COLO668 (cell line): ENCODE data around the gene METTL24.

Experiments used
- DNase-seq: peaks from one replicate; lab custom pipeline; 2025; ENCODE audit not compliant: unreplicated experiment; lab: John Stamatoyannopoulos, UW

The METTL24 gene

DNA sequence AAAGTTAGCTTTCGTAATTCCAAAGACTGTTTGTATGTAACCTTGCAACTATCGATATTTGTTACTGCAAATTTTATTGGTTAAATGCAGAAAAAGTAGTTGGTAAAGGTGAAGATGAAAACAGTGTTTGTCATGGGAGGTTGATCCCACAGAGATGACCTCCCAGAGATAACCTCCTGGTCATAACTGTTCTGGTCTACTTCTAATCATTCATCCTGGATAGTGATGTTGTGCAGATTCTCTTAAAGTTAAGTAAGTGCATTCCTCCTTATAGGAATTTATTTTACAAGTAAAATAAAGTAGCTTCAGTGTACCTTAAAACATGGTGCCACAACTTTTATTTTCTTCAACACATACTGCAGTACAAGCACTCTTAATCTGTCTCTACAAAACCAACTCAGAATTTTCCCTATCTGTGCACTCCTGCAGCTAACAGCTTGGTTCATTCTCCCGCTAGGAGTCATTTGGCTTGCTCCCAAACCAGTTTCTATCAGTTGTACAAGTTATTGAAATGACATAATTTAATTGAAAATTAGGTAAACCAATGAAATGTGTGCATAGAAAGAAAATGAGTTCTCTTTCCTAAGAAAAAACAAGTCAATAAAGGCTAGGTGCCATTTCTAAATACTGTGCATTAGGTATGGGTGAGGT is 19.2 kb downstream of the METTL24 start:
- DNase-seq: no peak

DNA sequence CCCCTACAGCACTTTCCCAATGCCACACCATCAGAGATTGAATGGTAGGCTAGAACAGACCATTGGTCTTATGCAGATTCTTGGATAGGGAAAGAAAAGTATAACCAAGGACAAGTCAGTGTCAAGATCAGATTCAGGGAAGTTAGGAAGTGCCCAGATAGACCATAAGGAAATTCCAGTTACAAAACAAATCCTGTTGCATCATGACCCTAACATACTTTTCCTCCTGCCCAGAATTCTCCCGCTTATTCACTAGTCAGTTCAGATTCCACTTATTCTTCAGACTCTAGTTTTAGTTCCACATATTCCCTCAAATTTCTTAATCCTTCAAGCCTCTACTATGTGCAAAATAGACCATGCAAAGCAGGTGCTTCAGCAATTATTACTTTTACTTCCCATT is 20.7 kb downstream of the METTL24 start:
- DNase-seq: no peak

DNA sequence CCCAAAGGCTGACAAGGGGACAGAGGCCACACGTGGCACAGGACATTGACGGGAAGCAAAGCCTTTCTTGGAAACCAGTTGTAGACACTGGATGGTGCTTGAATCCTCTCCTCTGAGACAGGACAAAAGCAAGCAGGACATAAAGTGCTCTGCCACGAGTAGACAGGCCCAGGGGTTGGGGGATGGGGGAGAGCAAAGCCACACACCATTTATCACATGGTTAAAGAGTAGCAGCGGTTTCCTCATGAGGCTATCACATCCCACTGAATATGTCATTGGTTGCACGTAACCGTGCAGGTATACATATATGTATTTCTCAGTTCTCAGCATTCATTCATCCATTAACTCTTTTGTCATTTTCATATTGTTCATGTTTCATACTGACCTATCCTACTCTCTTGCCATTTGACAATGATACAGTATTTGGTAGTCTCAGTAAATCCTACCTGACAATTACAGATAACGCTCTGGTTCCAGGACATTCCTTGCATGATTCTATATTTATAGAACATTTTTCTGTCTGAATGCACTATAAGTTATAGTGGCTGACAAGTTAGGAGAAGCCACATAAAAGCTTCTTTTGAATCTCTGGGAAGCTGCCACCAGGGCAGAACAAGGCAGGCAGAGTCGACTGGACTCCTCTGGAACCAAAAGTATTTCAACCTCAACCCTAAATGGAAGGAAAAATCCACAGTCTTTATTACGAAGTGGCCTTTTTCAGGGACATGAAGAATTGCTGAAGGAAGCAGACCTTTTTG is 23.5 kb downstream of the METTL24 start:
- no peak for DNase-seq

DNA sequence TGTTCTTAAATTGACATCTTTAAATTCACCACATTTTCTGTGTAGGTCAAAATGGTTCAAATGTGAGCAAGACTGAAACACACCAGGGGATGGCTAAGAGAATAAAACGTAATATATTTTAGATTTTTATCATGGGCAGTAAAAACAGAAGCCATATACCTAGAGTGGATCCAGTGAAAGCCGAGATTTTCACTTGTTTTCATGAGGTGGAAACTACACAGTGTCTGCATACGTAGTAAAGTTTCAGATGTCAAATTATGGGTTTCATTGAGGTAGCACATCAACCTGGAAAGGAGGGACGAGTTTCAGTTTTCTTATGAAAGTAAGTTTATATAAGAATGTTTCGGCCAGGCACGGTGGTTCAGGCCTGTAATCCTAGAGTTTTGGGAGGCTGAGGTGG is 25.9 kb downstream of the METTL24 start:
- no peak for DNase-seq

DNA sequence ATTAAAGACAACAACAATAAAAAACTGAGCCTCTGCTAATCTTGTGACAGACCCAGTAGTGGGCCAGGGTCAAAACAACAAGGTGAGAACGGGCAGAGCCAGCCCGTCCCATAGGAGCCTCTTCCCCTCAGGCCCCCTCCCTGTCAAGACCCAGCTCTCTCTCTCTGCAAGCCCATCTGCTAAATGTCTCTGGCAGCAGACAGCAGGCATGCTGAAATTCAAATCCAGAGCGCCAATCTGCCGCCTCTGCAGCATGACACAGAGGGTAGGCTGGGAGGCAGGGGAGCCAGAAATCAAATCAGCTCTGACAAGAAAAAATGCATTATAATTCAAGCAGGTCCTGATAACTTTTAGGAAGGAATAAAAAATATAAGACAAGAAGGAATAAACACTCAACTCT is 26.3 kb downstream of the METTL24 start:
- DNase-seq: no peak

DNA sequence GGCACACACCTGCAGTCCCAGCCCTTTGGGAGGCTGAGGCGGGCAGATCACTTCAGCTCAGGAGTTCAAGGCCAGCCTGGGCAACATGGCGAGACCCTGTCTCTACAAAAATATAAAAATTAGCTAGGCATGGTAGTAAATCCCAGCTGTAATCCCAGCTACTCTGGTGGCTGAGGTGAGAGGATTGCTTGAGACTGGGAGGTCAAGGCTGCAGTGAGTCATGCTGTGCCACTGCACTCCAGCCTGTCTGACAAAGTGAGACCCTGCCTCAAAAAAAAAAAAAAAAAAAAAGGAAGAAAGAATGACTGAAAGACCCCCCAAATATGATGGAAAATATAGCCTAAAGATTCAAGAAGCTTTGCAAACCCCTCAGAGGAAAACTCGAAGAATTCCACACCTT is 26.8 kb downstream of the METTL24 start:
- no peak for DNase-seq

DNA sequence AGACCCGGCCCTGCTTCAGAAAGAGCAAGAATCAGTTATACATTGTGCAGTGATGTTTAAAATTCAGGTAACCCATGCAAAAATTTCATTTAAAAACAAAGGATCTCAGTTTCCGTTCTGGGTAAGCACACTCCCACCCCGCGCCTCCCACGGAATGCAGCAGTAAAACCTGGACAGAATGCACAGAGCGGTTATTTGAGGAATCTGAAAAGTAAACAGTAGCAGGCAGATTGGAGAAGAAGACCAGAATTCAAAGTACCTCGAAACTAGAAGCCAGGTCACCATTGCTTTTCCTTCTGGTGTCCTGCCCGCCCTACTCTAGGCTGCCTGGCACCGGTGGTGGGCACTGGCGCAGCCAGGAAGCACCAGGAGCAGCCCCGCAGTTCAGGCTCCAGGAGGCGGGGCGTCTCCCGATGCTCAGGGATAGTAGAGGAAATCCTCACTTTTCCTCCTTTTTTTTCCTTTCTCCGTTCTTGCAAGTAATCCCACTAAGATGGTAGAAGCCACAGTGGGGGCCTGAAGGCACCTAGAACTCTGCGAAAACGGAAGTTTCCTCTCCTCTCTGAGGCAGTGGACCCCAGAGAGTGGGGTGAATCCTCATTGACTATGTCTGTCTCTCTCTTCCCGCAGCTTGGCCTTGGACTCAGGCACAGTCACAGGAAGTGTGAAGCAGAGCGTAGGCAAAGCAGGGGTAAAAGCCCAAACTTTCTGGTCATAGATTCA is 28.3 kb downstream of the METTL24 start:
- DNase-seq: no peak

DNA sequence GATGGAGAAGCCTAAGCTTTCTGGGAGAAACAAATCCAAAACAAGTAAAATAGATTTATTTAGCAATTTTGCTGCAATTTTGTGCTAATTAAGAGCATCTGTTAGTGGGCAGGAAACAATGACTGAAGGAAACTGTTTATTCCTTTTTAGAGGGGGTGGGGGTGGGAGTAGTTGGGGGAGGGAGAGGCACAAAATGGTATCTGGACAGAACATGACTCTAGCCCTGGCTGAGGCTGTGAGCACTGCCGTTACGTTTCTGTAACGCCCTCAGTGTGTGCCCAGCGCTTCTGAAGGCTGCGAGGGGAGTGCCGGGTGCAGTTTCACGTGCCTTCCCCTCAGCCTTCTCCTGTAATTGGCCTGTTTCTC is 28.8 kb downstream of the METTL24 start:
- DNase-seq: no peak

DNA sequence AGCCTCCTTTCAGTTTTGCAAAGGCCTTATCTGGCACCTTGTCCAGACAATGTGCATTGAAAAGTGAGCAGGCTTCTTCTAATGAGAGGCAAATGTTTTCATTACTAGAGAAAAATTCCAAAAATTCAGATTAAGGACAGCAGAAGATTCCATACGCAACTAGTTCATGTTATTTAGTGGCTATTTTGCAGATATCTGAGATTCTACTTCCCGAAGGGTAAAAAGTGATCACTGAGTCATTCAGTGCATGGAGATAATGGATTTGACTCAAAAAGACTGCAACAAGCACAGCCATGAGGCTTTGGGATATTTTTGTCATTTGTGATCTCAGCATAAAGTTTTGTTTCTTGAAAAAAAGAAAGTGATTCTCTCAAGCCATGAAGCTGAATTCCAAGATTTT is 29.9 kb downstream of the METTL24 start:
- DNase-seq: no peak

DNA sequence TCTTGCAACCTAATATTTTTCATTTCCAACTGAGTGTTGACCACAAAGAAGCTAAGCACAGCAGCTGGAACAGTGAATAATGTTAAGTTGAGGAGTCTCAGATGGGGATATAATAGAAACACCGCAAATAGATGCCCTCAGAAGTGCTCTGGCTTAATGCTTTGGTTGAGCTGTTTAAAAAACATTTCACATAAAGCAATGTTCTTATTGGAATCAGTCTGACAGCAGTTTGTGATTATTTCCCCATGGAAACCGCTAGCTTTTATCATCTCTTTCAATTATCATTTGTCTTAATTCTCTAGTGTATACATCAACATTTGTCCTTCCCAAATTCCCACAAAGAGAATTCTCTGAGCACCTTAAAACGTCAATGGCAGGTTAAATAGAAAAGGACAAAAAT is 30.8 kb downstream of the METTL24 start:
- no peak for DNase-seq

DNA sequence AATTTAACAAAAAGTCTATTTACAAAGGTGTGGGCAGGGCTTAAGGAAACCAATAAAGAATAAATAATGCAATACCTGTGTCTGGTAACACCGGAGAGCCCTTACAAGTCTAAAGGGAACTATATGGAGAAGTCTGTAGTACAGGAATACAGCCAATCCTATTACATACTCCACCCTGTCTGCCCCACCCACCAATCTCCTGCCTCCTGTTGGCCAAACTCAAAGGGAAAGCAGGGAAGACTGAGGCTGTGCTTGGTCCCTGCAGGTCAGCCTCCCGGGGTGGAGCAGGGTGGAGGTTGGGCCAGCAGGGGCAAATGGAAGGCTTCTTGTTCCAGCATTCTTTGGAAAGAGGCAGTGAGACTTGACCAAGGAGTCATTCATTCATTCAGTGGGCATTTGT is 31.5 kb downstream of the METTL24 start:
- no peak for DNase-seq

DNA sequence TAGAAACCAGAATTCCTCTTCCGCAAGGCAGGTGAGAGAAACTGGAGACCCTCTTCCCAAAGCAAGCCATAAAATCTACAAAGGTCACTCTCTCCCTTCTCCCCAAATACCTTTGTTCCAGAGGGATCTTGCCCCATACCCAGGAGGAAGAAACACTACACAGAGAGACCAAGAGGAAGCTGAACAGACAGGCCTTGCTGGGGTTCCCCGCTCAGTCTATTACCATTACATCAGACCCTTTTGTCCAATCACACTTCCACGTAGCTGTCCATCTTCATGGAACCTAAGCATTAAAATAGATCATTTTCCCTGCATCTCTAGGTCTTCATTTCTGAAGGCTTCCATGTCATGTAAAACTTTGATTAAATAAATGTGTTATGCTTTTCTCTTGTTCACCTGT is 32.1 kb downstream of the METTL24 start:
- no peak for DNase-seq

DNA sequence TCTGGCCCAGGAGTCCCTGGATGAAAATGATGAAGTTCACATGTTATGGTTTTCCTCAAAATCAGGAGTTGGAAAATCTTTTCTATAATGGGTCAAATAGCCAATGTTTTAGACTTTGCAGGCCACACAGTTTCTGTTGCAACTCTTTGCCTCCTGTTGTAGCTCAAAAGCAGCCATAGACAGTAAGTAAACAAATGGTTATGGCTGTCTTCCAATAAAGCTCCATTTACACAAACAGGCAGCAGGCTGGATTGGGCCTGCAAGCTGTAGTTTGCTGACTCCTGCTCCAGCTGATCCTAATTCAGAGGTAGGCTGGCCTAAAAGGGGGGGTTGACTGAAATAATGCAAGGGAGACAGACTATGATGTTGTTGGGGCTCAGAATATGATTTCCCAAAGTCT is 33.0 kb downstream of the METTL24 start:
- peak; percentile 11 for DNase-seq

DNA sequence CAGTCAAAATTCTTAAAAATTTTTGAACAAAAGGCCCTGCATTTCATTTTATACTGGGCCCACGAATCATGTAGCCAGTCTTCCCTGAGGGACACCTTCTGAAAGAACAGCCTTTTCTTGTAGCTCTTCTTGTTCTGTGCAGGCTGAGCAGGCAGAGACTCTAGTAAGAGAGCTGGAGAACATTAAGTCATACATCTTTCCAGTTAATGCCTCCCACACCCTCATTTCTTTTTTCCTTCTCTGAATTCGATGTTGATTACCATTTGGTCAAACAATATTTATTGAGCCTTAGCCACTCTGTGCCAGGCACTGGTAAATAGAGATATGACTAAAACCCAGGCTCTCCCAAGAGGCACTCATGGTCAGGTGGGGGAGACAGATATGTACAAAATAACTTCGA is 33.6 kb downstream of the METTL24 start:
- DNase-seq: no peak

DNA sequence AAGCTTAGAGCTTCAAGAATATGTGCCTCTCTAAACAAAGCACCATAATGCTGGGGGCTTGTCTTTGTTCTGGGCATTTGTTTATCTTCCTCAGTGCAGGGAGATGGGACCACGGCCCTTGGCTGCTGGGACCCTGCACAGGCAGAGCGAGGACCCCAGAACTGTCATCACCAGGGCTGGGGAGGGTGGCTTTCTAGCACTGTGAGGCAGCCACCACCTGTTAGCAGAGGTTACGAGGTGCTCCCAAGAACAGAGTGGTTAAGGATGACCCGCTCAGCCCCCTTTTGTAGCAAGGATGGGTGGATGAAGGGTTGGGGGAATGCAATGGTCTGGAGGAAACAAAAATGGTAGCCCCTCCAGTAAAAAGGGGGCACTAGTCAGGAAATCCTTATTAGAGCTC is 34.9 kb downstream of the METTL24 start:
- no peak for DNase-seq

DNA sequence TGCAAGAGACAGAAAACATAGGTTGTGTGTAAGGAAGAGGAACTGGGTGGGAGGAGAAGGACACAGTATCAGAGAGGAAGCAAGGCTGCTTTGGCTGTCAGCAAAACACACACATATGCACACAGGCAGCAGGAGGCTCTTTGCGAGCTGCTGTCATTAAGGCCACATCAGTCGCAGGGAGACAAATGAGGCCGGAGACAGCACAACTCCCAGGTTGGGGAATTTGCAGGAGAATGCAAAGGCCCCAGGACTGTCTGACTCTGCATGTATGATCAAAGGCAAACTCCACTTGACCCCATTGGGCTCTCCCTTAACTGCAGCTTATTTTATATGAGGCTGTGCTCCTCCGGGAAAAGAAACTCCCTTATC is 35.3 kb downstream of the METTL24 start:
- no peak for DNase-seq

DNA sequence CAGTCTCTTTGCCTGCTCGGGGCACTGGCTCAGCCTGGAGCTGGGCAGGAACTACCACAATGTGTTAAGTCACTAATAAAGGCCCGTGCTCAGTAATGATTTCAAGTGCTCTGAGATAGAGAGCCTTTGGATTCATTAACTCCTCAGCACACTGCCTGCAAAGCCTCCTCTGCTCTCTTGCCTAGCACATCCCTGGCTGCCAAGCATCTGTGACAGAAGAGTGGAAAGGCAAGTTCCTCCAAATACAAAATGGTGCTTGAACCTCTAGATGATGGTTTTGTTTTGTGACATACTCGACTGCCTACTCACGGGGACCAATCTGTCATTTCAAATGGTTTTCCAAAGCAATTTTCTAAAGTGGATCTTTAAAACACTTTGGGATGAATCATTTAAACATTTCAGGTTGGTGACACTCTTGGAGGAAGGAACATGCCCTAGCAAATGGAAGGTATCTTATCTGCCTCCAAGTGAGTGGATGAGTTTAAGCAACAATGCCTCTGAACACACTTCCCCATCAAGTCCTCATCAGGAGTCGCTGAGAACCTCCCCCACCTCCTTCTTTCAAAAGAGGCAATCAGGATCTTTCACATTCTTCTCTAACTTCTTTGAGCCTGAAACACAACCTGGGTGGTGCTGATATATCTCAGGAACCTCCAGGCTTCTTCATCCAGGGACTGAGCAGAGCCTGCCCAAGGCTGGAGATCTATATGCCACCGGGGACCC is 35.8 kb downstream of the METTL24 start:
- no peak for DNase-seq

DNA sequence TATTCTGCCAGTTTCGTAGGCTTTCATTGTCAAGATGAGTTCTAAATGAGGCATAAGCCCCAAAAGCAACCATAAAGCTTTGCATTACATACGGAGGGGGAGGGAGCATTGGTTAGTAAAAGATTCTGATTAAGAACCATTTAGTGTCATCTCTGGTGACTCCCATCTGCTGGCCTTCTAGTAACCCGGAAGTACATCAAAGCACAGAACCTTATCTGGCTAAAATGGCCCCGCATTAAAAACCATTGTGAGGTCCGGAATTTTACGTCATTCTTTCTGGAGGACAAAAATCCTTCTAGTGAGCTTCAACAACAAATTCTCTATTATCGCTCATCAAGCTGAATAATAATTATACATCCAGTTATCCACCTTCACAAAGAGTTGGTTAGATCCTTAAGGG is 37.8 kb downstream of the METTL24 start:
- DNase-seq: no peak

DNA sequence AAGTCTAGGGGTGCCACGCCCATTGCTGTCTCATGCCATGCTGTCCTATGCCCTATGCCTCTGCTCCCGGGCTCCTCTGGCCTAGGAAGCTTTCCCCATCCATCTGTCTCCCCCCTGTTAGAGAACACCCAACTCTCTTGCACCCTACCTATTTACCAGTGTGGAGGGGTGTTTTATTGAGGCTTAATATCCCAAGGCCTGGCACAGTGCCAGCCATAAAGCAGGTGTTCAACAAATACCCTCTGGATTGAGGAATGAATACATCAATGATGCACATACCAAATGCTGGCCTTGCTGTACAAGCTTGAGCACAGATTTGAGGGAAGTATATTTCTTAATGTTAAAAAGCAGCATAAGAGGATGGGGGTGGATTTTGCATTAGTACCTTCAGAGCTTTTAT is 38.3 kb downstream of the METTL24 start:
- peak; percentile 30 for DNase-seq

DNA sequence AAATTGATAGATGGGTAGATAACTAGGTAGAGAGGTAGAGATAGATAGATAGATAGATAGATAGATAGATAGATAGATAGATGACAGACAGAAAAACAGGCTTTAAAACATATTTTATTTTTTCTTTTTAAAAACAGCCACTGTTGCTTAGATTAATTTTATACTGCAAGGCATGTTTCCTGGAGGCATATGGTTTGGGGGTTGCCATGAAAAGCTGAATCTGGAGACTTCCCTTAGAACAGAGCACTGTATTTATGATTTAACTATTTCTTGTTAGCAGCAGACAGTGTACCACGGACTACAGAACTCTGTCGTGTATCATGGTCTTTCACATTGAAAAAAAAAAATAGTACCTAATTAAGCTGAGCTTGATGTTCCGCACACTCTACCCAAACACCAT is 38.8 kb downstream of the METTL24 start:
- no peak for DNase-seq

DNA sequence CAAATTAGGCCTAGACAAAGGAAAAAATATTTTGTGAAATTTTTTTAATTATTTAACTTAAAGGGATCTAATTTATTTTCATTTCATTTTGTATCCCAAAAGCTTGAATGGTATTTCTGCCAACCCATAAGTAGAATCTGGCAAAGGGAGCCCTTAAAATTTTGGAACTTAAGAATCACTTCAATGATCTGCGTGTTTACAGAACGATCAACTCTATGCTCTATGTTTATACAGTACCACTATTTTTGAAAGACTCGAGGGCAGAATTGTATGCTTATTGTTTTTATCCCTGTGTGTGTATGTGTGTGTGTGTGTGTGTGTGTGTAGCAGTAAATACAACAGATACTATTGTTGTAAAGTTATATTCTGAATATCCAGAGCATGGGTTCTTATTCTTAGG is 39.2 kb downstream of the METTL24 start:
- DNase-seq: no peak

DNA sequence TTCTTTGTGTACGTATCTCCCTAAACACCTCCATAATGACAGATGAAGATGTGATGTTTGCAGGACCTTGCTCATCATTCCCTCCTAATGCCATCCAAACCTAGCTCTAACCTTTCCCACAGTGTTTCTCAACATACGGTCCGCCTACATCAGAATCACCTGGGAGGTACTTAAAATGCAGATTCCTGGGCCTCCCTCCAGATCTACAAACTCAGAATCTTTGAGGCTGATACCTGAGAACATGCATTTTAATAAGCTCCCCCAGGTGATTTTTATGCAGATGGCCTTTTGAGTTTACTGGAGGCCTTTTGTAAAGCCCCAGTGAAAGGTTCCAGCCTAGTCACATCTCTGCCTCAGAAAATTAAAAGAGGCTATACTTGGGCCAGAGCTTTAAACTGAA is 40.5 kb downstream of the METTL24 start:
- no peak for DNase-seq
